GM18499 (cell line): ENCODE measurements around the gene PACRG.

Experiments
- ATAC-seq: cut with Tn5 transposase; IDR thresholded peaks from one replicate; pipeline ENCODE4 v1.9.1; 2021; ENCODE audit warnings: moderate number of reproducible peaks; ENCODE audit not compliant: insufficient read depth, unreplicated experiment

Gene PACRG

DNA sequence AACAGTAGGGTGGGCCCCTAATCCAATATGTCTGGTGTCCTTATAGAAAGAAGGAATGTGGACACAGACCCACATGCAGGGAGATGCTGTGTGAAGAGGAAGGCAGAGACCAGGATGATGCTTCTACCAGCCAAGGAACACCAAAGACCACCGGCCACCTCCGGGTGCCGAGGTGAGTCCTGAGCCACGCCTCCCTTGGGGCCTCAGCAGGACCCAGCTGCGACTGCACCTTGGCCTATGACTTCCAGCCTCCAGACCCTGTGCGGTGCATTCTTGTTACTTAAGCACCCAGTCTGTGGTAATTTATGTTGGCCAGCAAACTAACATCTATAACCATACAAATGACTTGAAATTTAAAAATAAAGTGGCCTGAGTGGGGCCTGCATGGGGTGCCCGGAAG lies 607.3 kb downstream of the PACRG start:
- ATAC-seq, result no peak

DNA sequence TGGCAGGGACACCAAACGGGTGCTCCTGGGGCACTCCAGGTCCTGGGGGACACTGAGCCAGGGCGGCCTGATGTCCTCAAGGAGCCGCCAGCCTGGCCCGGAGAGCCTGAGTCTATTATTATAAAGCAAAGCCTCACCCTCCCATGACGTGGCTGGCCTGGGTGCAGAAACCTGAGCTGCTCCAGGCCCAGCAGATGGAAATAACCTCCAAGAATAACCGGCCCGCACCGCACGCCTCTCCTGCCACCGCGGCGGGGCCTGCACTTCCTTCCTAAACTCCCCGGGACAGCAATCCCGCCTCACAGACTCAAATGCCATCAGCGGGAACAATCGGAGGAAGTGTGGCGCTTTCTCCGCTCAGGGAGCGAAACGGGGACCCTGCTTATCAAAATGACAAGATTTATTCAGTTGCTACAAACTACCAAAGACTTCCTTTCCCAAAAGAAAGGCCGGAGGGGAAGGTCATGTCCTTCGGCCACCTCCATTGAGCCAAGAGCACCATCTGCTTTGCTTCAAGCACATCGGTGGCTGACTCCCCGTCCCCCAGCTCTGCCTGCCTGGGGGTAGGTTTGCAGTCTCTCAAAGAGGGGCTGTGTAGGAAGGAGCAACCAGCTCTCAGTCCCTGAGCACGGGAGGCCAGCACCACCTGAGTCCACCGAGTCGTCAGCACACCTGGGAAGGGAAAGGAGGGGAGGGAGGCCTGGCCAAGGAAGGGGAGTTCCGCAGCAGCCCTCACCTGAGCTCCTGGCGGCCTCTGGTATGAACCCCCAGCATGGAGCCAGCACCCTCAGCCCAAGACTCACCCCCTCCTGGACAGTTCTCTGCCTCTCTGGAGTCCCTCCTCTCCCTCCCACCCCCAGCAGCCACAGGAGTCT lies 608.1 kb downstream of the PACRG start:
- no peak for ATAC-seq

DNA sequence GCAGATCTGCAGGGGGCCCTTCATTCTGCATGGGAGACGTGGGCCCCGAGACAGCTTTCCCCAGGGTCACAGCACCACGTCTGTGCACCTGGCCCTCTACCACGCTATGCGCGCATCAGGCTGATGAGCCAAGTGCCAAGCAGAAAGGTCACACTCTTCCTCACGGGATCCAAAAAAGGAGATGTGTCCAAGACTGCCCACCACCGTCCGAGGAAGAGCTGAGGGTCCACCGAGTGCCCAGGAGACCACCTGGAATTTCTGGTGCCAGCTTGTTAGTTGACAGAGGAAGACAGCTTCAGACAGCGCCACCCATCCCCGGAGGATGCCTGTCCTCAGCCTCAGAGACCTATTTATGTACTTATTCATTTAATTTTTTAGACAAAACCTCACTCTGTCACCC lies 609.2 kb downstream of the PACRG start:
- ATAC-seq, result no peak

DNA sequence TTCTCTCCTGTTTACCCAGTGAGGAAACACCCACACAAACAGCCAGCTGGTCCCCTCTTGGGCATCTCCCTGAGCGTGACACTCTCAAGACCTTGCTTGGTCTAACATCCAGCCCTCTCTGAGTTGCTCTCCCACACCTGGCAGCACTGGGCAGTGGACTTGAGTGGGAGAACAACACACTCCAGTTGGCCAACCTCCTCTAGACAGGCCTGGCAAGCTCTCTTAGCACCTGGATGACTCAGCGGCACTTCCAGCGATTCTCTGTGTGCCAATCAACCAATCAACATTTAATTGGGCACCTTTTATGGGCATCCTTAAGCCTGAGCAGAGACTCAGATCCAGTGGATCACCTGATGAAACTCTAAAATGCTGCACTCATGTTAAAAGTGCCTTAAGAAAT lies 610.2 kb downstream of the PACRG start:
- no peak for ATAC-seq

DNA sequence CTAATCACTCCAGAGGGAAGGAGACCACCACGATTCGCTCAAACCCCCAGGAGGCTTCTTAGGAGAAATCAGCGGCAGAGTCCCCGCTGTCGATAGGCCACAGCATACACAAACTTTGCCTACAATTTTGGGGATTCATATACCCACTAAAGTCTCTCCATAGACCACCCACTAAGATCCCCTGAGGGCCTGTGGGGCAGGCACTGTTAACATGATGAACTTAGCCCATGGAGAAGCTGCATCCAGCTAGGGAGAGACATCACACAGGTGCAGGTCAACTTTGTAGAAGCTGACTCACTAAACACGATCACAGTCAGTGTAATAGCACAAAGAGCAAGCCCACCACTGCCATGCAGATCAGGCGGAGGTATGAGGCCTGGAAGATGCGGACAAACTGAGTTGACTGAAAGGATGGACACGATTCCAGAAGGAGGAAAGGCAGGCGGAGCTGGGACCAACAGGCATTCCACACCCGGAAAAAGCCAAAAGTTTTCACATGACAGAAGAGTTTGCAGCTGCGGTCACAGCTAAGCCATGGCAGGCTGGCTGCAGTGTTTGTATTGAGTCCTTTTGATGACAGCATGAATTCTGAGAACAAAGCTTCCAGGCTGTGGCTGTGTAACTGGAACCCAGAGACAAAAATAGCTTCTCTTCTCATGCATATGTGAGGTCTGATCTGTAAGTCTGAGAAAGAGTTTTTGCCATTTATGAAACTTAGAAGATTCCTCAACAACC lies 611.1 kb downstream of the PACRG start:
- no peak for ATAC-seq

DNA sequence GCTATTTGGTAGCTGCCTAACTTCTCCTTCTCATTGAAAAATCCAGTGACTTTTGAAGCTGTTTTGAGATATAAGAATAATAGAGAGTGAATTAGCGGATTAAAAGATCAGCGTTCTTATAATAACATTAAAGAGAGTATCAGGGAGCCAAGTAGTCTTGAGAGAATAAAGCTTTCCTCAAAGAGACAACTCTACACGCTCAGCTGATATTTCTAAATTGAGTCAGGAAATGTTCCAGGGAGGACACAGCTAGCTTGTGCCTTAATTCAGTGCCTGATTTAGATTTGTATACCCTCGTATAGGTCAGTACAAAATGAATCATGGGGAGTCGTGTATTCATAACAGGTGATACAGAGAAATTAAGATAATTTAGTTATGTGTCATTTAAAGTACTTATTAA lies 611.7 kb downstream of the PACRG start:
- ATAC-seq, result no peak

DNA sequence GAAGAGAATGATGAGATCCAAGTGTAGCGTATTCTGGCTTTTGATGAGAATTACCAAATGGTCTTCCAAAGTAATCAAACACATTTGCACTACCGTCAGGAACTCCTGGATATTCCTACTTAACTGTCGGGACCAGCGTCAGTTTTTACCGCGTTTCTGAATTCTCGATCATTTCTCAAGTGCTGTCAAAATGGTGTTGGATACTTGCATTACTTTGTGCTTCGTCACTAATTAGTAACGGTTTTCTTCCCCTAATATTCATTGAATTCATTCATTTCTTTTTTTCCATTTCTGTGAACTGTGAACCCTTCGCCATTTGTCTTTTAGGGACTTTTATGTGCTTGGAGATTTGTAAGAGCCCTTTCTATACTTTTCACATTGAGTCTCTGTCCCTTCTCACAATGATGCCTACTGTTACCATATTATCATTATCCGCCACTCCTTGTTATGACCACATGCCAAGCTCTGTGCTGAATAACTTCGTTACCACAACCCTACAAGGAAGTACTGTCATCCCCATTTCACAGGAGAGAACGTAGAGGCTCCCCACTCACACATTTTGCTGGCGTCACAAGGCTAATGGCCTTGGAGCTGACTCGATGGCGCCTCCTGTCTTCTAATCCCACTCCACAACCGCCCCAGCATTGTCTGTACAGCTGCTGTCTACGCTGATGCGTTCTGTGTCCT lies 612.6 kb downstream of the PACRG start:
- no peak for ATAC-seq

DNA sequence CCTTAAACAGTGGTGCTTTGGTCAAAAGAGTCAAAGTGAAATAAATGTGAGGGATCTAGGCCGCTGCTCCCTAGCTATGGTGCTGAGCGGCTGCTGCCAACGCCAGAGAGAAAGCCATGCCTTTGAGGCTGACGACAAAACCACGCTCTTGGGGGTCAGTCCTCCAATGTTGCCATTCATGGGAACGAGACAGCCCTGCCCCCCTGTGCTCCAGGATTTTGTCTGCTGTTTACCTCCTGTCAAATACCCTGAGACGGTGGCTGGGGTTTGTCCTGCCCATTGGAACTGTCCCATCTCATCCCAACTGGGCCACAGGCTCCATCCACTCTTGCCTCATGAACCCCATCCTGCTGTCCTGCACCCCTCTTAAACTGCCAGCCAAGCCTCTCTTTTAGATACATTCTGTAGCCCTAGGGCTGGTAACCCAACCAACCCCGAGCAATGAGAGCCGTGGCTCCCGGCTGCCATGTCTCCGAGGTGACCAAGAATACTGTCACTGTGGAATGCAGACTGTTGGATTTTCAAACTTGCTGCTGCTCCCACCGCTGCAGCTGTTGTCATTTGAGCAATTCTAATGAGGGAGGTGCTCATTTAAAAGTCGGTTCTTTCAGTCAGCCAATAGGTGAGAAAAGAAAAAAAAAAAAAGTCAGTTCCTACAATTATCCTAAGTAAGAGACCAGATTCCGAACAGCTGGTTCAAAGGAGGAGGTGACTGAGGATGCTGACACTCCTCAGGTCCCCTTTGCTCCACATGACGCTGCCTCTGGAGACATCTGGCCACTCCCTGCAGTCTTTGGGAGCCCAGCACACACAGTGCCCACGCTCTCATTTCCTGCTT lies 613.7 kb downstream of the PACRG start:
- no peak for ATAC-seq

DNA sequence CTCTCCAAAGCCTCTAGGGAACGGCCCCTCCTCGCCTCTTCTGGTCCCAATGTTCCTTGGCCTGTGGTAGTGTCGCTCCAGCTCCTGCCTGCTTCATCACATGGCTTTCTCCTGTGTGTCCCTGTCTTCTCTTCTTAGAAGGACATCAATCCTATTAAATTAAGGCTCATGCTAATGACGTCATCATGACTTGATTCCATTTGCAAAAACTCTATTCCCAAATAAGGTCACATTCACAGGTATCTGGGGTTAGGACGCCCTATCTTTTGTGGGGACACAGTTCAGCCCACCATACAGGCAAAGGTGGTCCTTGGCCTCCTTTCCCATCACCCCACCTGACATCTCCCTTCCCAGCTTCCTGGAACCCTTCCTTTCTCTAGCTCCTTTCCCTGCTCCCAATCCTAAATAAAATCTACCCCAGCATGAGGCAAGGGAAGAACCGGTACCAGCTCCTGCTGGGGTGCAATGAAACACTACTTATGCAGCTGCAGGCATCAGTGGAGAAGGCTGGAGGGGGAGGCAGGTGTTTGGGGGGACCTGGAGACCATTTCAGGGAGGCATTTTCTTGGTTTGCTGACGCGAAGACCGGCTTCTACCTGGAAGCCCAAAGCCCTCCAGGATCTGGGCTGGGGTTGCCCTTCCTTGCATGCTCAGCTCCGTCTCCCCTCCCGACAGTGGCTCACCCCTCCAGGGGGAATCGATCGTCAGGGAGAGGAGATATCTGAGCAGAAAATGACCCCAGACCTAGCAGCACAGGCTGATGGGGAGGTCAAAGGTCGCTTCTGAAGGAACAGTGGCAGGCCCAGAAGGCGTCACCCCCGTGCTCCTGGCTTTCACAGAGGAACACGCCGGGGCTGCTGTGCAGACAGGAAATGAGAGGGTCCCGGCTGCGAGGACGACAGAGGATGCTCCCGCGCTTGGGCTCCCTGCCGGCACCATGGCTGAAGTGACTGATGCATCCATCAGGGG lies 615.1 kb downstream of the PACRG start:
- ATAC-seq, result no peak

DNA sequence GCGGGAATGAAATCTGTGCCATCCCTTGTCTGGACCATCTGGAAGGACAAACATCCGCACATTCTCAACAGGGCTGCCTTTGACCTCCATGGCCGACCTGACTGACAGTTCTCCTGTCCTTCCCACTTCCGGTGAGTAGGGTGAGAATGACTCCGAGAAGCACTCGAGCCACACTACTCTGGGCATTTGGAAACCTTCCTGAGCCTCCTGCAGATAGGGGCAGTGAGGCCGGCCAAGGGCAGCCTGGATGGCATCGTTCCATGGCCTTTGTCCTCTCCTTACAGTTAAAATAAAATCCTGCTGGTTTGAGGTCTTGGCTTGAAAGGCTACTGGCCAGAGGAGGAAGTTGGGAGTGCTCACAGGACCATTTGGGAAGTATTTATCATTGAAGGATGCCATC lies 615.8 kb downstream of the PACRG start:
- no peak for ATAC-seq

DNA sequence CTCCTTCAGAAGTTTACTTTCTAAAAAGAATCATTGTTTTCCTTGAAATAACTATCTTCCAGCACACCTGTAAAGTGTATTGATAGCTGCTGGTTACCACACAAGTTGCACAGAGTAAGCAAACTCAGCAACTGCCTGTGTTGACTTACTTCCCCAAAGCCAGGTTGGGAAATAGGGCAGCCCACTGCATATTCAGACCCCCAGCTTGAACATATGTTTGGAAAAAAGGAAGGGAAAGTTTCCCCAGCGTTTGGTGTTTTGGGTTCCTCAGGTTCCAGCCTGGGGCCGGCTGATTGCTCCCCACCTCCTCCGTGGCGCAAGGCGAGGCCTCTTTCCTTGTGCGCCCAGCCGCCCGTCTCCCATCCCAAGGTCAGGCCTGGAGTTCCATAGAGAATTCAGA lies 616.6 kb downstream of the PACRG start:
- ATAC-seq, result no peak

DNA sequence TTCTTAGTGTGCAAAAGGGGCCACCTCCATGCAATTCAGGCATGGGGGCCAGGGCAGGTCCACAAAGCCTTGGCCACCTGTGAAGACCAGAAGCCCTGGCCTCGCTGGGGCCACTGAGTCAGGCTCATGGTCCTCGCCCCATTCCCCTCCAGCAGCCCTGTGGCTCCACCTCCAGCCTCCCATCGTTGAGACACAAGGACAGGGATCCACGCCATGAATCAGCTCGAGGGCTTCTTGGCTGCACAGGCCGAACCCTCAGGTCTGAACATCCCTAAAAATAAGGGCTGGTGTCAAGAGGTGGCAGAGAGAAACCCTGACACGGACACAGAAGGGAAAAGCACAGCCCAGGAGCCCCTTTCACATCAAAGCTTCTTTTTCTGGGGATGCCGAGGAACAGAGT lies 618.2 kb downstream of the PACRG start:
- no peak for ATAC-seq

DNA sequence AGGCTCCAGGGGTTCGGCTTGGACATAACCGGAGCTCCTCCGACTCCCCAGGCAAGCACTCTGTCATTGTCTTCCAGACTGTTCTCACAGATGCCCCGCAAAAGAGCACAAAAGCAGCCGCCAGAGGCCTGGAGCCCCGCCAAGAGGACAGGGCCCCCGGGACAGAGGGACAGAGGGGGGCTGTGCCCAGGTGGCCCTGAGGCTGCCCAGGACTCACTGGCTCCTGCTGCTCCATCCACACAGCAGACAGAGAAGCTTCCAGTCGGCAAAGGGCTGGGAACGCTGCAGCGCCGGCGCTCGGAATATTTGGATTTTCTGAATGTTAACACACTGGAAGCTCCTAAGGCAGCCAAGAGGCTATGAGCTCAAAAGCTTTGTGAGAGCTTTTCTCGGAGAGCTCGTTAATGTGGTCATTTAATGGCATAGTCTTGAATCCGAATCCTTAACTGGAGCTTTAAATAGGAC lies 618.8 kb downstream of the PACRG start:
- no peak for ATAC-seq

DNA sequence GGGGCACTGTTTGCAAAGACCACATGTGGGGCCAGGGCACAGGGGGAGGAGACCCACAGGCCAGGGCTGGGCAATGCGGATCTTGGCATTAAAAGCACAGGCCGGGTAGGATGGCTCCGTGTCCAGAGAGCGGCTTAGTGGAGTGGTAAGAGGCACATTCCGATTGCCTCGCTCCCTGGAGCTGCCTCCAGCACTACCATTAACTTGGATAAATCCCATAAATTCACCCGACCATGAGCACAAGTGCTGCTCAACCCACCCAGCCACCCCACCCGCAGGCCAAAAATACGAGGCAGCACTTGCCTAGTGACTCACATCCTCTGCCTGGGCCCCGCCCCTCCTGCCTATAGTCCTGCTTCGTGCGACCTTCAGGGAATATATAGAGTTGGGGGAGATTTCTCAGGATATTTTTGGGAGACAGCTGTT lies 619.3 kb downstream of the PACRG start:
- ATAC-seq, result no peak

DNA sequence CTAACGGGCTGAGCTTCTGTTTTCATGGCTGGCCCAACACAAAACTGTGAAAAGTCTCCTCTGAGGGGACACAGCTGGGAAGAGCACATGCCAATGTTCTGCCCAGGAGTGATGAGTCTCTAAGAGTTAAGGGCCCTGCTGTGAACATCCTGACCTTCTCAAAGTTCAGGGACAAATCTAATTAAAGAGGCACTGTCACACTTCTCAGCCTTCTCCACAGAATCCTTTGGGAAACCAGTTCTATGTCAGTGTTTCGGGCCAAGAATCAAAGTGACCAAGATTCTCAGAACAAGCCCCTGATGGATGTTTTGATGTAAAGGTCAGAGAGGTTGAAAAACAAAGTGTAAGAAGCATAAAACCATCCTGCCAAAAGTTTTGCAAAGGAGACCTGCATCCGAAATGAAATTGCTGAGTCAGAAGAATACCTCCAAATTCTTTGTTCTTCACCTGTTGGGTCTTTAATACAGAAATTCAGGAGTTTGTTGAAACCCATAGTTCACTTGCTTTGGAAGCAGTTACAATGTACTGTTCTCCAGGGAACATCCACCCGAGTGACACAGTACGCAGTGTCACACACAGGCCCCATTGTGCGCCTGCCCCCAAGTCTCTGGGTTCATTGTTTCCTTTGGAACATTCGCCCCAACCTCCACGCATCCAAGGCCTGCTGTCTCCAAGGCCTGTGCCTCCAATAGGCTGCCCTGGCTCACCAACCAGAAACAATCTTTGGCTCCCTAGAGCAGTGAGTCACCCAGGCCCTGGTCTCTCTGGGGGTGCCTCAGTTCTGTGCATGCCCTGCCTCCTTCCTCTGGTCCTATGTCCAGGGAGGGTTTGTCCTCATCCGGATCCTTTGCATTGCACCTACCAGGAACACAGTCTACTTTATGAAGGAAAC lies 621.3 kb downstream of the PACRG start:
- no peak for ATAC-seq

DNA sequence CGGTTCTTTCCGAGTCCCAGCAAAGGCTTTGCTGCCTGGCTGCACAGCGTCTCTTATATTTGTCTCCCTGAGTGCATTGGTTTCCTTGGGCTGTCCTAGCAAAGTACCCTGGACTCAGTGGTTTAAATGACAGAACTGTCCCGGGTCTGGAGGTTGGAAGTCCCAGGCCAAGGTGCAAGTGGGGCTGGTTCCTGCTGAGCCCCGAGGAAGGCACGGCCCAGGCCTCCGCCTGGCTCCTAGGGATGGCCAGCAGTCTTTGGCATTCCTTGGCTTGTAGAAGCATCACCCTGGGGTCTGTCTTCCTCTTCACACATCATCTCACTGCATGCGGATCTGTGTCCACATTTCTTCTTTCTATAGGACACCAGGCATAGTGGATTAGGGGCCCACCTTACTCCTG lies 621.9 kb downstream of the PACRG start:
- ATAC-seq, result no peak

DNA sequence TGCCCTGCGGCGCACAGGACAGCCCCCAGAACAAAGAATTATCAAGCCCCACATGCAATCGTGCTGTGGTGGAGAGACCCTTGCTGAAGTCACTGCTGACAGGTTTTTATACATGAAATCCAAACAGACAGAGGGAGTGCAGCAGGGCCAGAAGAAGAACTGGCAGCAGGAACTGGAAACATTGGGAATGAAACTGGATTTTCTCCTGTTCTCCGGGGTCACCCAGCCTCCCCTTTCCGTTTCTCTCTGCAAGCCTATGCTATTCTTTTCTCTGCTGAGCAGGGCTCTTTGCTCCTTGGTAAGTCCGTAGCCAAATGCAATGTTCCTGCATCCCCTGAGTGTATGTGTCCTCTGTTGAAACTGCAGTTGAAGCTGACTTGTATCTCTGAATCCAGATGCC lies 623.2 kb downstream of the PACRG start:
- no peak for ATAC-seq

DNA sequence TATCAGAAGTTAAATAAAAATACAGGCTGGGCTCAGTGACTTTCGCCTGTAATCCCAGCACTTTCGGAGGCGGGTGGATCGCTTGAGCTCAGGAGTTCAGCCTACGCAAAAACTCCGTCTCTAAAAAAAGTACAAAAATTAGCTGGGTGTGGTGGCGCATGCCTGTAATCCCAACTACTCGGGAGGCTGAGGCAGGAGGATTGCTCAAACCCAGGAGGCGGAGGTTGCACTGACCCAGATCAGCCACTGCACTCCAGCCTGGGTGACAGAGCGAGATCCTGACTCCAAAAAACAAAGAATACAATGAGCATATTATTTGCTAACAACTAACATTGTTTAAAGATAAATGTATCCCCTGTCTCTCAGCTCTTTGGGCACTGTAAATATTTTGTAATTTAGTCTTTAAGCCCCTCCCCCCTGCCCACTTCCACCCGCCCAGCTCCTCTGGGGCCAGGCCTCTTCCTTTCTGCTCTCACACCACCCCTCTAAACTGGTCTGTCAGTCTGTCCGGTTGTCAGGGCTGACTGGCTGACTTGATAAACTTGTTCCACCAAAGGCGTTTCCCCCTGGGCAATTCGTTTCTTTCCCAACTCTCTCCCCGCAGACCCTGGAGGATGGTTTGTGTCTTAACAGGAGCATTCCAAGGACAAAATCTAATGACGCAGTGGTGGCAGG lies 624.4 kb downstream of the PACRG start:
- ATAC-seq, result no peak
